Ovary (tissue), 3 donors: ENCODE data around the gene DCAF8.

ENCODE experiments used
- CTCF ChIP-seq, 3 donors: fragments of 450-650 bp in 2 of 3; fragments of 200-600 bp in 1 of 3; IDR thresholded peaks; one replicate each; pipeline versions ENCODE4 v1.5.1 to v1.8.0; 2016 to 2022; ENCODE audit warnings: antibody characterized with exemption in 3 of 3, mild to moderate bottlenecking in 1 of 3
- POLR2A ChIP-seq: fragments of 450-650 bp; IDR thresholded peaks from one replicate; pipeline ENCODE4 v1.6.1; 2017; ENCODE audit warnings: antibody characterized with exemption, mild to moderate bottlenecking, moderate library complexity
- donor health status: DM: no; HTN: no; CAD: no.

GRCh38 chr1:160169553-160170399 is 92.6 kb downstream of the DCAF8 start:
- TF ChIP-seq CTCF (IDR thresholded peaks at IDR 0.05), result no peak
- TF ChIP-seq POLR2A, result no peak
